ENCODE measurements around the gene RSPH6A.

RSPH6A gene

DNA sequence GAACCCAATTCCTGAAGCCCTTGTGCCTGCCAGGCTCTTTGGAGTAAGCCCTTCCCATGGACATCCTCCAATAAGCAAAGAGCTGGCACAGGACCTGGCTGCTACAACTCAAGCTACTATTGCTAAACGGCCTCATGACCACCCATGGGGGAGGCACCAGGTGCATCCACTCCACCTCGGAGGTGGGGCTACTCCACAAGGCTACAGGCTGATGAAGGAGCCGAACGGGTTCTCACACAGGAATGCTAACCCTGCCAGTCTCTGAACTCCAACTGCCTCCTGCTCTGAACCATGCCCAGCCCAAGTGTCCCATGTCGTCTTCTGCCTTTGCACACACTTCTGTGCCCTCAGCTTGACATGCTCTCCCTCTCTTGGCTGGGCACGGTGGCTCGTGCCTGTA lies 37.9 kb upstream of the RSPH6A start:
- TF ChIP-seq NFIC (IDR thresholded peaks at IDR 0.05), result no peak
- TF ChIP-seq, protein P1, sequence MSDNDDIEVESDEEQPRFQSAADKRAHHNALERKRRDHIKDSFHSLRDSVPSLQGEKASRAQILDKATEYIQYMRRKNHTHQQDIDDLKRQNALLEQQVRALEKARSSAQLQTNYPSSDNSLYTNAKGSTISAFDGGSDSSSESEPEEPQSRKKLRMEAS (IDR thresholded peaks at IDR 0.05), result 0 out of 2 replicates have a peak, but pooled peaks have one; percentile 9

DNA sequence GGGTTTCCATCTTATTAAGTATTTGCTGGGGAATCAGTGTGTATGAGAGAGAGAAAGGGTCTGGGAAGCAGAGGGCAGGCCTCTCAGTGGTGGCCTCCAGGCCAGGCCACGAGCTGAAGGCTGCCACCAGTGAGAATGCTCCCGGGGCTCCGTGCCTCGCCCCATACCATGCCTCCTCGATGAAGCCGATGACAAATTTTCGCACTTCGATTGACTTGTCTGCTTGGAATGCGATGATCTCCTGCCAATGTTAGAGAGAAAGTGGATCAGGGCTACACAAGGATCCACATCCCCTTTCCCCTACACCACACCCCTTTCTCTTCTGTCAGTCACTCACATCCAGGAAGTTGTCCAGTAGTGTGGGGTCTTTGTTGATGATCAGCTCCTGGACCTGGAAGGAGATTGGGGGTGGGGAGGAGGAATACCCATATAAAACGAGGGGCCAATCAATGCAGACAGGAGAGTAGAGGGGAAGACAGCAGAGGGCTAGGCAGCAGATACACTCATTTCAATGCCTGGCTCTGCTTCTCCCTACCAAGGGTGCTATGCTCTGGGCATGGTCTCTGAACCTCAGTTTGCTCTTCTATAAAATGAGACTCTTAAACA lies 37.1 kb upstream of the RSPH6A start:
- TF ChIP-seq CEBPB (IDR thresholded peaks at IDR 0.05) (no peak), ZBTB7A (IDR thresholded peaks at IDR 0.05; ENCODE audit: low read depth) (no peak), YY1 (IDR thresholded peaks at IDR 0.05; ENCODE audit: low read depth) (no peak), EGR1 (IDR thresholded peaks at IDR 0.05) (no peak), CREB1 (IDR thresholded peaks at IDR 0.05; ENCODE audit: low read depth) (no peak), FOXM1 (IDR thresholded peaks at IDR 0.05; ENCODE audit: borderline replicate concordance, low read depth) (no peak), TCF12 (IDR thresholded peaks at IDR 0.05; ENCODE audit: low read depth) (no peak), TEAD4 (IDR thresholded peaks at IDR 0.05) (no peak), NFIC (IDR thresholded peaks at IDR 0.05) (no peak), EP300 (IDR thresholded peaks at IDR 0.05; ENCODE audit: borderline replicate concordance) (no peak), RAD21 (IDR thresholded peaks at IDR 0.05; ENCODE audit: low read depth) (no peak), TAF1 (IDR thresholded peaks at IDR 0.05; ENCODE audit: low read depth) (no peak)
- TF ChIP-seq, protein P2, sequence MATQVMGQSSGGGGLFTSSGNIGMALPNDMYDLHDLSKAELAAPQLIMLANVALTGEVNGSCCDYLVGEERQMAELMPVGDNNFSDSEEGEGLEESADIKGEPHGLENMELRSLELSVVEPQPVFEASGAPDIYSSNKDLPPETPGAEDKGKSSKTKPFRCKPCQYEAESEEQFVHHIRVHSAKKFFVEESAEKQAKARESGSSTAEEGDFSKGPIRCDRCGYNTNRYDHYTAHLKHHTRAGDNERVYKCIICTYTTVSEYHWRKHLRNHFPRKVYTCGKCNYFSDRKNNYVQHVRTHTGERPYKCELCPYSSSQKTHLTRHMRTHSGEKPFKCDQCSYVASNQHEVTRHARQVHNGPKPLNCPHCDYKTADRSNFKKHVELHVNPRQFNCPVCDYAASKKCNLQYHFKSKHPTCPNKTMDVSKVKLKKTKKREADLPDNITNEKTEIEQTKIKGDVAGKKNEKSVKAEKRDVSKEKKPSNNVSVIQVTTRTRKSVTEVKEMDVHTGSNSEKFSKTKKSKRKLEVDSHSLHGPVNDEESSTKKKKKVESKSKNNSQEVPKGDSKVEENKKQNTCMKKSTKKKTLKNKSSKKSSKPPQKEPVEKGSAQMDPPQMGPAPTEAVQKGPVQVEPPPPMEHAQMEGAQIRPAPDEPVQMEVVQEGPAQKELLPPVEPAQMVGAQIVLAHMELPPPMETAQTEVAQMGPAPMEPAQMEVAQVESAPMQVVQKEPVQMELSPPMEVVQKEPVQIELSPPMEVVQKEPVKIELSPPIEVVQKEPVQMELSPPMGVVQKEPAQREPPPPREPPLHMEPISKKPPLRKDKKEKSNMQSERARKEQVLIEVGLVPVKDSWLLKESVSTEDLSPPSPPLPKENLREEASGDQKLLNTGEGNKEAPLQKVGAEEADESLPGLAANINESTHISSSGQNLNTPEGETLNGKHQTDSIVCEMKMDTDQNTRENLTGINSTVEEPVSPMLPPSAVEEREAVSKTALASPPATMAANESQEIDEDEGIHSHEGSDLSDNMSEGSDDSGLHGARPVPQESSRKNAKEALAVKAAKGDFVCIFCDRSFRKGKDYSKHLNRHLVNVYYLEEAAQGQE (IDR thresholded peaks at IDR 0.05; ENCODE audit: low read depth), result no peak
- TF ChIP-seq, protein P1 (IDR thresholded peaks at IDR 0.05), result no peak
- TF ChIP-seq, protein P3, sequence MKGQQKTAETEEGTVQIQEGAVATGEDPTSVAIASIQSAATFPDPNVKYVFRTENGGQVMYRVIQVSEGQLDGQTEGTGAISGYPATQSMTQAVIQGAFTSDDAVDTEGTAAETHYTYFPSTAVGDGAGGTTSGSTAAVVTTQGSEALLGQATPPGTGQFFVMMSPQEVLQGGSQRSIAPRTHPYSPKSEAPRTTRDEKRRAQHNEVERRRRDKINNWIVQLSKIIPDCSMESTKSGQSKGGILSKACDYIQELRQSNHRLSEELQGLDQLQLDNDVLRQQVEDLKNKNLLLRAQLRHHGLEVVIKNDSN (IDR thresholded peaks at IDR 0.05), result no peak

DNA sequence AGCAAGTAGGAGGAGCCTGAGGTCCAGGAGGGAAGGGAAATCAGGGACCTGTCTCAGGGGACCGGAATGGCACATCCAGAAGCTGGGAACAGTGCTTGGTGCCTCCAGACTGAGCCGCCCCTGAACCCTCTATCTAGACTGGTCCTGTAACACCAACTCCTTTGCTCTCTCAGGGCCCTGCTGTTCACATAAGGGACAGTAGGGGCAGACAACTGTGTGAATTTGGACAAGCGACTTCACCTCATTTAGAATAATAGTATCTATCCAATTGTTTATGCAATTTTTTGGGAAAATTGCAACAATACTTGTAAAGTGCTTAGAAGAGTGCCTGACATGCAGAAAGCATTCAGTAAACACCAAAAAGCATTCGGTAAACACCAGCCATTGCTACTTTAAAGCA lies 33.8 kb upstream of the RSPH6A start:
- TF ChIP-seq RAD21 (IDR thresholded peaks at IDR 0.05; ENCODE audit: low read depth), result no peak
- TF ChIP-seq ZBTB7A (IDR thresholded peaks at IDR 0.05; ENCODE audit: low read depth), result no peak
- TF ChIP-seq NFIC (IDR thresholded peaks at IDR 0.05), result no peak
- no peak for TF ChIP-seq TCF12 (IDR thresholded peaks at IDR 0.05; ENCODE audit: low read depth)
- TF ChIP-seq CREB1 (IDR thresholded peaks at IDR 0.05; ENCODE audit: low read depth), result no peak
- no peak for TF ChIP-seq YY1 (IDR thresholded peaks at IDR 0.05; ENCODE audit: low read depth)
- TF ChIP-seq, protein P3 (IDR thresholded peaks at IDR 0.05), result no peak
- no peak for TF ChIP-seq EGR1 (IDR thresholded peaks at IDR 0.05)
- no peak for TF ChIP-seq TAF1 (IDR thresholded peaks at IDR 0.05; ENCODE audit: low read depth)

DNA sequence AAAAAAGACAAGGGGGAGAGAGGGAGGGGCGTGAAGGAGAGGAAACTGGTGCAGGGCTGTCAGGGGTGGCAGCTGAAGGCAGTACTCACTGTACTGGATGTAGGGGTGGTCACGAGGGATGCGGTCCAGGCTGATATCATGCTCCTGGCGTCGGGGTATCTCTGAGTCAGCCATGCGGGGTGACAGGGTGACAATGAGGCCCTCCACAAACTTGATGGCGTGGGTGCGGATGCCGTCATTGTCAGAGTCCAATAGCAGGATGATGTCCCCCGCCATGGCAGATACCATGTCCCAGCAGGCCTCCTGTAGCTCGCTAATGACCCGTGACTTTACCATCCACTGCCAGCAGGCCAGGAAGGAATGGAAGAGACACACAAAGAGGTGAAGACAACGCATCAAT lies 32.6 kb upstream of the RSPH6A start:
- no peak for TF ChIP-seq EP300 (IDR thresholded peaks at IDR 0.05; ENCODE audit: borderline replicate concordance)
- TF ChIP-seq FOXM1 (IDR thresholded peaks at IDR 0.05; ENCODE audit: borderline replicate concordance, low read depth), result no peak
- TF ChIP-seq, protein P2 (IDR thresholded peaks at IDR 0.05; ENCODE audit: low read depth), result no peak
- no peak for TF ChIP-seq CEBPB (IDR thresholded peaks at IDR 0.05)
- TF ChIP-seq EGR1 (IDR thresholded peaks at IDR 0.05), result no peak
- TF ChIP-seq ZBTB7A (IDR thresholded peaks at IDR 0.05; ENCODE audit: low read depth), result no peak
- no peak for TF ChIP-seq TCF12 (IDR thresholded peaks at IDR 0.05; ENCODE audit: low read depth)
- TF ChIP-seq, protein P3 (IDR thresholded peaks at IDR 0.05), result no peak
- no peak for TF ChIP-seq YY1 (IDR thresholded peaks at IDR 0.05; ENCODE audit: low read depth)
- no peak for TF ChIP-seq RAD21 (IDR thresholded peaks at IDR 0.05; ENCODE audit: low read depth)
- no peak for TF ChIP-seq TEAD4 (IDR thresholded peaks at IDR 0.05)
- TF ChIP-seq CREB1 (IDR thresholded peaks at IDR 0.05; ENCODE audit: low read depth), result no peak

DNA sequence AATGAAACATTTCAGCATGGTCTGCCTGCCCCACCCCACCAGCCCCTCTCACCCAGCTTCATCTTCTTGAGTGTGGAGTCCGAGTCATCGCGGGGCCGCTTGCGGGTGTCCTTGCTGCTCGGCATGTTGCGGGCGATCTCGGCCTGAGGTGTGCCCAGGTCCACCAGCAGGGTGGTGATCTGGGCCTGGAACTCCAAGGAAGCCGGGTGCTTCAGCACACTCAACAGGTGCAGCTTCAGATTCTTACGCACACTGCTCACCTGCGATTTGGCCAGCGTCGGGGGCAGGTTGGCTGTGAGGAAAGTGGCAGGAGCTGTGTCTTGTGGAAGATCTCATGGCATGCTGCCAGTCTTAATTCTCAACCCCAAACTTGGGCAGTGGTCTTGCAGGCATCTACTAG lies 27.1 kb upstream of the RSPH6A start:
- TF ChIP-seq, protein P2 (IDR thresholded peaks at IDR 0.05; ENCODE audit: low read depth), result no peak
- TF ChIP-seq ZBTB7A (IDR thresholded peaks at IDR 0.05; ENCODE audit: low read depth) (no peak), EP300 (IDR thresholded peaks at IDR 0.05; ENCODE audit: borderline replicate concordance) (no peak), NFIC (IDR thresholded peaks at IDR 0.05) (no peak), TAF1 (IDR thresholded peaks at IDR 0.05; ENCODE audit: low read depth) (no peak), YY1 (IDR thresholded peaks at IDR 0.05; ENCODE audit: low read depth) (no peak), EGR1 (IDR thresholded peaks at IDR 0.05) (no peak), TCF12 (IDR thresholded peaks at IDR 0.05; ENCODE audit: low read depth) (no peak), RAD21 (IDR thresholded peaks at IDR 0.05; ENCODE audit: low read depth) (no peak), CEBPB (IDR thresholded peaks at IDR 0.05) (no peak), CREB1 (IDR thresholded peaks at IDR 0.05; ENCODE audit: low read depth) (no peak), FOXM1 (IDR thresholded peaks at IDR 0.05; ENCODE audit: borderline replicate concordance, low read depth) (no peak)
- TF ChIP-seq, protein P3 (IDR thresholded peaks at IDR 0.05), result no peak
- TF ChIP-seq, protein P1 (IDR thresholded peaks at IDR 0.05), result no peak

Measured in Ishikawa (cell line).